Measurements from ENCODE around the gene IMP4.

The IMP4 gene

DNA sequence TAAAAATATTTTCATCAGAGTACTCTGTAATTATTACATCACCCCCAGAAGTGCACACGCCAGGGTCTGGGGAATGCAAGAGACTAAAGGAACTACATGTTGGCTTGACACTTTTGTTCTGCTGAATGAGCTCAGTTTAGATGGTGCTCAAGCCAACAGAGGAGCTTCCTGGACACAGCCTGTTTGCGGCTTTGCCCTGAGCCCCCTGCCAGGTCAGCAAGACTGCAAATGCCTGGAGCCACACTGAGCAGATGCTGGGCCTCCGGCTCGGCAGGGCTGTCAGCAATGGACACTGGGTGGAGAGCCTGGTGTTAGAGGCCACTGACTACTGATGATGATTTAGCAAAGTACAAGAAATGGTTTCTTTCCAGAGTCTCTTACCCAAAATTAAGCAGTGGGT is 45.1 kb downstream of the IMP4 start:
- no peak for DNase-seq (ENCODE audit: extremely low read depth, low read depth)

DNA sequence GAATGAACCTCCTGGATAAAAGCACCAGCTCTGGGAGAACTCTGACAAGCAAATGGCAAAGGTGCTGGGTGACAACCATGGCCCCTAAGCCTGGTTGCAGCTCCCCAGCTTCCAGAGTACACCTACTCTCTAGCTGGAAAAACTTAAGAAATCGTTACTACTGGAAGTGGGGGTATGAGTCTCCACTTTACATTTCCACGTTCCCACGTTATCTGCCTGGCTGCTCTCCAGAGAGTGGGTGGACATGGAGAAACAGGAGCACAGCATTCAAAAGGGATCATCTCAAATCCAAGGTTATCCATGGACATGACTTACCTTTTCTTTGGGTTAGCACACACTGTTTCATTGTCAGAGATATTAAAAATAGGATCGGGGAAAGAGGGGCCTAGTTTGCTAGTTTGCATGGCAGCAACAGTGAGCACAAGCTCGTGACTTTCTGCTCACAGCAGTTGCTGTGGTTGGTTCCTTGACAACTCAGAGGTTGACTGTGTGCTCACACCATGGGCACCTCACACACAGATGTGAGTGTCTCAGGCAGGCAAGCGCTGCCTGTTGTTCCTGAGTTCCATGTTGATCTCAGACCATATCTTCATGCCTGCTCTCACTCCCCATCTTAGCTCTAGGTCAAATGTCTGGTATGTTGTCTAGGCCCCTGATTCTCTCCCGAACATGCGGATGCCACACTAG is 45.7 kb downstream of the IMP4 start:
- TF ChIP-seq, protein P1, sequence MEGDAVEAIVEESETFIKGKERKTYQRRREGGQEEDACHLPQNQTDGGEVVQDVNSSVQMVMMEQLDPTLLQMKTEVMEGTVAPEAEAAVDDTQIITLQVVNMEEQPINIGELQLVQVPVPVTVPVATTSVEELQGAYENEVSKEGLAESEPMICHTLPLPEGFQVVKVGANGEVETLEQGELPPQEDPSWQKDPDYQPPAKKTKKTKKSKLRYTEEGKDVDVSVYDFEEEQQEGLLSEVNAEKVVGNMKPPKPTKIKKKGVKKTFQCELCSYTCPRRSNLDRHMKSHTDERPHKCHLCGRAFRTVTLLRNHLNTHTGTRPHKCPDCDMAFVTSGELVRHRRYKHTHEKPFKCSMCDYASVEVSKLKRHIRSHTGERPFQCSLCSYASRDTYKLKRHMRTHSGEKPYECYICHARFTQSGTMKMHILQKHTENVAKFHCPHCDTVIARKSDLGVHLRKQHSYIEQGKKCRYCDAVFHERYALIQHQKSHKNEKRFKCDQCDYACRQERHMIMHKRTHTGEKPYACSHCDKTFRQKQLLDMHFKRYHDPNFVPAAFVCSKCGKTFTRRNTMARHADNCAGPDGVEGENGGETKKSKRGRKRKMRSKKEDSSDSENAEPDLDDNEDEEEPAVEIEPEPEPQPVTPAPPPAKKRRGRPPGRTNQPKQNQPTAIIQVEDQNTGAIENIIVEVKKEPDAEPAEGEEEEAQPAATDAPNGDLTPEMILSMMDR (IDR thresholded peaks at IDR 0.05; ENCODE audit: low read depth, low read length) = no peak
- no peak for DNase-seq (ENCODE audit: extremely low read depth, low read depth)

More for the DNA sequence above, 45.1 kb downstream of the IMP4 start:
- TF ChIP-seq, protein P1 (IDR thresholded peaks at IDR 0.05; ENCODE audit: low read depth, low read length) = no peak

DNA sequence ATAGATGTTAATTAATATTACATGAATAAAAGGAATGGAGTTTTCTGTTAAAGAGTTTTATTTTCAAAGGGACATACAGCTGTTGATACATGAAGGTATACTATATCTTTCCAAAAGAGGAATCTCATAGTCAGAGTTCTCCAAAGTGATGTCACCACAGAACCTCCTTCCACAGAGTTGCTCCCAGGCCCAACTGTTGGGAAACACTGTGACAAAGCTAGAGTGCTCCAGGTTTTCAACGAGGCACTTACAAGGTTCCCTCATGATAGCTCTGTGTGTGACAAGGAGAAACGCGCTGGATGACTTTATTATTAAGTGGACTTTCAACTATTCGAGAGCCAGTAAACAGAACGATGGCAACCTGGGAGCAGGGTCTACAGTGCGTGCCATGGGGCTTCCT is 46.7 kb downstream of the IMP4 start:
- no peak for DNase-seq (ENCODE audit: extremely low read depth, low read depth)
- TF ChIP-seq, protein P1 (IDR thresholded peaks at IDR 0.05; ENCODE audit: low read depth, low read length) = no peak

- DNase-seq (ENCODE audit: extremely low read depth, low read depth) = no peak
- TF ChIP-seq, protein P1 (IDR thresholded peaks at IDR 0.05; ENCODE audit: low read depth, low read length) = no peak
Observed at GRCh38 chr2:130389783-130390182, 47.1 kb downstream of the IMP4 start.

- DNase-seq (ENCODE audit: extremely low read depth, low read depth) = no peak
- TF ChIP-seq, protein P1 (IDR thresholded peaks at IDR 0.05; ENCODE audit: low read depth, low read length) = no peak
Observed at GRCh38 chr2:130390460-130391057, 47.9 kb downstream of the IMP4 start.

DNA sequence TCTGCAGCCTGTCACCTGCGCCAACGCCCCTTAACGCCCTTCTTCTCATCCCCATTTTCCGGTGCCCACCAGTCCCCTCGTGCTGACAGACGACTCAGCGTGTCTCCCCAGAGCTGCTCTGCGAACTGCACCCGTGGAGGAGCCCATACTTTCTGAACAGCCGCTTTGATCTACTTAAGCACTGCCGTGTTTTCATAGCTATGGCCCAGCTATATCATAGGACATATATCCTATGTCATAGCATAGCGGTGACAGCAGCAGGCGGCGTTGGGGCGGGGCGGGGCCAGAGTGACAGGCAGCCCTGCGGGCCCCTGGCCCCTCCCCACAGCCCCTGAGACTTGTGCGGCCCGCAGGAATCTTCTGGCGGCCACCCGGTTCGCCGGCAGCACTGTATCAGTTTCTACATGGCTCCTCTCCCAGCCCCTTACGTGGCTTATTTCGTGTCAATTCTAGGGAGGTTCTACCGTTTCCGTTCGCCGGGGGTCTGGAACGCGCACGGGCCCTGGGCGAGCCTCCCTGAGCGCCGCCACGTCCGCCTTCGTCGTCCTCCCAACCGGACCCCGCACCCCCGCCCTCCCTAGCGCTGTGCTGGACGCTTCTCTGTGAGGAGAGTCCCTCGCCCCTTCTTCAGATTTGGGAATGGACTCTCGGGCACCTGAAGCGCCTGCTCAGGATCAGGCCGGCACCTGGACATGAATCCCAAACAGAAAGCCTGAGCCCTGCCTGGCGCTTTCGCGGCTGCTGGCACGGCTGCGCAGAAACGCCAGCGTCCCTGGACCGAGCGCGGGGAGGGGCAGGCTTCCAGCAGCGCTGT is 48.6 kb downstream of the IMP4 start:
- DNase-seq (ENCODE audit: extremely low read depth, low read depth) = no peak
- TF ChIP-seq, protein P1 (IDR thresholded peaks at IDR 0.05; ENCODE audit: low read depth, low read length) = no peak

Data from AG09319 (cell line).